SU-DHL-6 (cell line): ENCODE measurements around the gene NCOA1.

Experiments used
- H2AFZ ChIP-seq: fragments of 200-600 bp; sonication (generic); 2 replicates; pipeline ENCODE4 v1.6.1; 2014; ENCODE audit warnings: low read depth, mild to moderate bottlenecking, moderate library complexity, mixed read lengths, antibody characterized with exemption, low read length; ENCODE audit not compliant: severe bottlenecking
- H3F3A ChIP-seq: fragments of 200-600 bp; shearing (Covaris generic); 2 replicates; pipeline ENCODE4 v1.6.0; 2016; ENCODE audit warnings: antibody characterized with exemption, mild to moderate bottlenecking; ENCODE audit not compliant: insufficient read depth
- H3K27ac ChIP-seq: fragments of 200-600 bp; sonication (generic); 2 replicates; pipeline ENCODE4 v1.5.1; 2016; ENCODE audit warnings: low read depth, mild to moderate bottlenecking, low read length, moderate library complexity, mixed read lengths
- H3K27me3 ChIP-seq: fragments of 200-600 bp; sonication (generic), shearing (Covaris generic); 2 replicates; pipeline ENCODE4 v1.6.0; 2014; ENCODE audit warnings: mild to moderate bottlenecking, low read length
- H3K36me3 ChIP-seq: fragments of 200-600 bp; sonication (generic); 2 replicates; pipeline ENCODE4 v1.6.1; 2014; ENCODE audit warnings: mild to moderate bottlenecking, low read length, mixed read lengths
- H3K4me2 ChIP-seq: fragments of 300-600, 200-600 bp; shearing (Covaris generic), sonication (generic); 2 replicates; pipeline ENCODE4 v1.6.0; 2014; ENCODE audit warnings: low read length, low read depth, mild to moderate bottlenecking; ENCODE audit not compliant: poor library complexity, severe bottlenecking
- H3K4me3 ChIP-seq: fragments of 200-600 bp; sonication (generic); 2 replicates; pipeline ENCODE4 v1.5.1; 2014; ENCODE audit warnings: antibody characterized with exemption, low read length, mild to moderate bottlenecking, mixed read lengths; ENCODE audit not compliant: insufficient read depth, poor library complexity, severe bottlenecking
- H3K79me2 ChIP-seq: fragments of 200-600 bp; sonication (generic); 2 replicates; pipeline ENCODE4 v1.6.1; 2014; ENCODE audit warnings: mild to moderate bottlenecking, low read length, moderate library complexity; ENCODE audit not compliant: insufficient read depth
- H3K9ac ChIP-seq: fragments of 200-600 bp; sonication (generic); 2 replicates; pipeline ENCODE4 v1.7.0; 2014; ENCODE audit warnings: mild to moderate bottlenecking, low read length
- H3K9me2 ChIP-seq: fragments of 200-600 bp; sonication (generic); replicated peaks from 2 replicates; pipeline ENCODE4 v1.6.1; 2014; ENCODE audit warnings: low read length; ENCODE audit not compliant: insufficient read depth
- H3K9me3 ChIP-seq: fragments of 200-600 bp; sonication (generic); 2 replicates; pipeline ENCODE4 v1.6.1; 2014; ENCODE audit warnings: low read length, mixed read lengths; ENCODE audit not compliant: insufficient read depth
- H4K20me1 ChIP-seq: fragments of 200-600 bp; sonication (generic); 2 replicates; pipeline ENCODE4 v1.6.1; 2014; ENCODE audit warnings: low read depth, mild to moderate bottlenecking, antibody characterized with exemption, low read length, moderate library complexity, mixed read lengths
- CTCF ChIP-seq: fragments of 200-600 bp; sonication (generic); IDR thresholded peaks from one replicate; pipeline ENCODE4 v1.5.1; 2017; ENCODE audit warnings: antibody characterized with exemption, mild to moderate bottlenecking, low read length, moderate library complexity; ENCODE audit not compliant: insufficient read depth, poor library complexity, severe bottlenecking
- EZH2phosphoT487 ChIP-seq: fragments of 200-600 bp; sonication (generic), shearing (Covaris generic); conservative IDR thresholded peaks from 2 replicates; pipeline ENCODE4 v1.6.1; 2018; ENCODE audit warnings: mild to moderate bottlenecking, antibody characterized with exemption, low read length, moderate library complexity, mixed read lengths

The NCOA1 gene

GRCh38 chr2:24815171-24815570 is 324.1 kb downstream of the NCOA1 start:
- H2AFZ ChIP-seq = no peak overlapping the region
- H3K9ac ChIP-seq = no peak overlapping the region
- peaks cover 21% of the 10 kb centered on the region; the same call in 1 of the 2 replicates for H3K36me3 ChIP-seq
- H3K4me2 ChIP-seq = no peak overlapping the region
- no peaks in the 10 kb centered on the region for H3K9me2 ChIP-seq
- no peak overlapping the region for H3K27ac ChIP-seq
- H4K20me1 ChIP-seq = no peaks in the 10 kb centered on the region
- H3K27me3 ChIP-seq = no peaks in the 10 kb centered on the region
- H3K79me2 ChIP-seq = peaks cover 41% of the 10 kb centered on the region
- H3F3A ChIP-seq = peaks cover 18% of the 10 kb centered on the region
- no peak overlapping the region for H3K4me3 ChIP-seq
- TF ChIP-seq EZH2phosphoT487 = no peak
- TF ChIP-seq CTCF = no peak
- H3K9me3 ChIP-seq = no peaks in the 10 kb centered on the region

GRCh38 chr2:24816404-24816803 is 325.4 kb downstream of the NCOA1 start:
- H4K20me1 ChIP-seq = no peaks in the 10 kb centered on the region; the same call in 1 of the 2 replicates
- no peak overlapping the region for H3K9ac ChIP-seq
- H2AFZ ChIP-seq = no peak overlapping the region
- peaks cover 21% of the 10 kb centered on the region; the same call in 1 of the 2 replicates for H3K36me3 ChIP-seq
- peaks cover 31% of the 10 kb centered on the region for H3K79me2 ChIP-seq
- peaks cover 17% of the 10 kb centered on the region for H3F3A ChIP-seq
- no peak overlapping the region for H3K4me2 ChIP-seq
- no peak overlapping the region for H3K4me3 ChIP-seq
- no peak overlapping the region for H3K27ac ChIP-seq
- no peaks in the 10 kb centered on the region for H3K9me3 ChIP-seq
- no peaks in the 10 kb centered on the region for H3K27me3 ChIP-seq
- no peaks in the 10 kb centered on the region for H3K9me2 ChIP-seq
- no peak for TF ChIP-seq EZH2phosphoT487
- no peak for TF ChIP-seq CTCF

- Histone ChIP-seq H3F3A (peaks cover 17% of the 10 kb centered on the region), H3K4me2 (no peak overlapping the region), H3K9me2 (no peaks in the 10 kb centered on the region), H3K9ac (no peak overlapping the region), H3K27me3 (no peaks in the 10 kb centered on the region), H3K4me3 (no peak overlapping the region), H4K20me1 (no peaks in the 10 kb centered on the region; the same call in 1 of the 2 replicates), H3K9me3 (no peaks in the 10 kb centered on the region), H3K27ac (no peak overlapping the region), H2AFZ (no peak overlapping the region), H3K79me2 (peaks cover 28% of the 10 kb centered on the region), H3K36me3 (peaks cover 21% of the 10 kb centered on the region; the same call in 1 of the 2 replicates)
- TF ChIP-seq EZH2phosphoT487 (no peak), CTCF (no peak)
Observed at GRCh38 chr2:24816884-24817283, 325.8 kb downstream of the NCOA1 start.
